K562 (cell line): ENCODE results near the gene CTIF. TPM values are rescaled to one million over a fixed set of nuclear protein-coding genes. Genes with fewer than 3 reads are reported as not detected.
A peak's percentile ranks its signal among the peaks of the same experiment; 100 is the strongest.

ENCODE experiments used
- ARID1B ChIP-seq: fragments of 450-650 bp; IDR thresholded peaks from 2 replicates; pipeline ENCODE4 v1.6.1; 2016; ENCODE audit warnings: antibody characterized with exemption, mild to moderate bottlenecking, inconsistent platforms
- ATF1 ChIP-seq, 2 experiments: fragments of 450-650 bp in 1 of 2; IDR thresholded peaks; 2 replicates each; pipeline ENCODE4 v1.6.1; 2016; ENCODE audit warnings: missing compliant biosample characterization in 1 of 2, missing genetic modification characterization in 1 of 2
- CEBPB ChIP-seq: fragments of 450-650 bp; IDR thresholded peaks from 2 replicates; pipeline ENCODE4 v1.6.1; 2016; ENCODE audit warnings: missing genetic modification characterization, missing compliant biosample characterization
- FOXJ2 ChIP-seq: fragments of 200-800 bp; sonication (Bioruptor generic); IDR thresholded peaks from 2 replicates; pipeline ENCODE4 v1.6.1; 2016; ENCODE audit warnings: missing genetic modification characterization, missing compliant biosample characterization
- JUN ChIP-seq, 2 experiments: sonication (generic) in 1 of 2; formaldehyde crosslinking in 1 of 2; IDR thresholded peaks; 2 replicates each; pipeline versions ENCODE4 v1.6.1 to v1.8.0; 2012 to 2022; ENCODE audit warnings: borderline replicate concordance in 2 of 2, mild to moderate bottlenecking in 2 of 2, improper control_type of control experiment in 1 of 2, low read depth in 1 of 2, low read length in 1 of 2, missing genetic modification reagents in 1 of 2
- SP2 ChIP-seq: IDR thresholded peaks from 2 replicates; pipeline ENCODE4 v1.6.1; 2011; ENCODE audit warnings: mild to moderate bottlenecking, low read depth, low read length, moderate library complexity; ENCODE audit not compliant: poor library complexity, severe bottlenecking; ENCODE audit errors: extremely low read depth
- TCF7 ChIP-seq: sonication (generic); IDR thresholded peaks from 2 replicates; pipeline ENCODE4 v1.6.1; 2016; ENCODE audit warnings: antibody characterized with exemption, borderline replicate concordance
- TRIM24 ChIP-seq, 2 experiments: fragments of 450-650 bp; IDR thresholded peaks; 2 replicates each; pipeline ENCODE4 v1.6.1; 2016
- ZBTB7A ChIP-seq: IDR thresholded peaks from 2 replicates; pipeline ENCODE4 v1.6.1; 2011; ENCODE audit warnings: low read depth, mild to moderate bottlenecking, low read length, moderate library complexity, borderline replicate concordance; ENCODE audit not compliant: control insufficient read depth
- polyA plus RNA-seq, 8 experiments: library from polyadenylated mRNA; depleted of rRNA in 4 of 8; stranded (reverse) in 5 of 8; unstranded in 3 of 8; fragments of >200 nt; fragmentation: Nextera tagmentation in 2 of 8; fragmentation: Illumina TruSeq in 1 of 8; extraction: Ambion mirVana in 2 of 8; extraction: Trizol in 1 of 8; gene quantifications; 2 replicates each; pipeline versions ENCODE4 v1.2.1 to v1.2.3, GENCODE V29; 2011 to 2014; ENCODE audit warnings: inconsistent platforms in 1 of 8, missing spikeins in 1 of 8
- total RNA-seq, 7 experiments: library from RNA; depleted of rRNA in 6 of 7; stranded (reverse); fragments of >200 nt in 6 of 7; fragmentation: Illumina TruSeq in 2 of 7; extraction: Trizol in 2 of 7; gene quantifications; 2 replicates each; pipeline versions ENCODE4 v1.2.1 to v1.2.3, GENCODE V29; 2011 to 2021; ENCODE audit warnings: low replicate concordance in 1 of 7
- TF ChIP-seq, protein P1 (sequence below), 2 experiments: fragments of 450-650 bp; formaldehyde crosslinking in 1 of 2; IDR thresholded peaks; 2 replicates each; pipeline versions ENCODE4 v1.4.0 to v1.6.1; 2014 to 2020; ENCODE audit warnings: mild to moderate bottlenecking in 2 of 2, borderline replicate concordance in 1 of 2, low read depth in 1 of 2
- TF ChIP-seq, protein P2 (sequence below), 3 experiments: fragments of 200-800 bp in 1 of 3; fragments of 250-450 bp in 1 of 3; fragments of 450-650 bp in 1 of 3; sonication (Bioruptor Pico) in 1 of 3; sonication (Bioruptor generic) in 1 of 3; formaldehyde crosslinking in 1 of 3; IDR thresholded peaks; 2 replicates each; pipeline versions ENCODE4 v1.6.1 to v1.8.0; 2016 to 2022; ENCODE audit warnings: mild to moderate bottlenecking in 2 of 3, missing genetic modification characterization in 2 of 3, missing compliant biosample characterization in 1 of 3, moderate library complexity in 1 of 3
- TF ChIP-seq, protein P3 (sequence below): fragments of 450-650 bp; IDR thresholded peaks from one replicate; pipeline ENCODE4 v1.6.1; 2018; ENCODE audit warnings: mild to moderate bottlenecking, moderate library complexity; ENCODE audit not compliant: partially characterized antibody

The CTIF gene
- total and polyA plus RNA-seq, 9 of the 15 experiments (the other 6 are each of a cell fraction or from before 2014, with no cell fraction given), result 0.17 to 11.5 (median 2.2) TPM

DNA sequence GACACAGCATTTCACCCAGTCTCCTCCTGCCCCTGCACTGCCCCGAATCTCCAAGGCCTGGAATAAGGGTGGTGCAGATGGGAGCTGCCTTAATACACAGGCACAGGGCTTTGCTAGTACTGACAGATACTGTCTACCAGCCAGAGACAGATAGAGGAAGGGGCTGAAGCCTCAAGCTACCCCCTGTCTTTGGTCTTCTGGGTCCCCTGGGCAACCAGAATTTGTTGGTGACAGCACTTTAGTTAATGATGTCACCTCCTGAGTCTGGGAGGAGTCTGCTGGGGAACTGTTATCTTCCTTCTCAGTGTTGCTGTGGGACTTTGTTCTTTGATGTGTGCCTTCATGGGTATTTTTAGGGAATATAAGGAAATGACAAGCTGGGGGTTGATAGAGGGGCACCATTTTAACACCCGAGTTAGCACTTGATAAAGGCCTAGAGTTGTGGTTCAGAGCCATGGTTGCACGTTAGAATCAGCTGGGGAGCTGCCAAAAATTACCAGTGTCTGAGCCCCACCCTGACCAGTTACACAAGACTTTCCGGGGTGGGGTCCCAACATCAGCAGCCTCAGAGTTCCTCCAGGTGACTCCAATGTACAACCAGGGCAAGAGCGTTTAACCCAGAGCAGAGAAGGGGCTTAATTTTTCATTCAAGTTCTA is 275.1 kb downstream of the CTIF start (continued):
- TF ChIP-seq TCF7 (0 out of 2 replicates have a peak, but pooled peaks have one; percentile 57), TRIM24 (IDR thresholded peaks at IDR 0.05) (0 out of 4 replicates have a peak, but pooled peaks of 1 of the 2 experiments have one; percentile 10), ZBTB7A (peak; percentile 57; the same call in 1 of the 2 replicates), ARID1B (peak; percentile 60), FOXJ2 (tag) (0 out of 2 replicates have a peak, but pooled peaks have one; percentile 27), ATF1 (CRISPR knock-in tag; IDR thresholded peaks at IDR 0.05) (no peak), ATF1 (tag; IDR thresholded peaks at IDR 0.05) (peak; percentile 35; the same call in 1 of the 2 replicates), SP2 (no peak), JUN (IDR thresholded peaks at IDR 0.05; ENCODE audit: borderline replicate concordance, low read depth, low read length) (0 out of 2 replicates have a peak, but pooled peaks have one; percentile 53), JUN (CRISPR knock-in tag; IDR thresholded peaks at IDR 0.05; ENCODE audit: borderline replicate concordance) (peak; percentile 75; the same call in 1 of the 2 replicates), CEBPB (tag) (peak; percentile 72)
- TF ChIP-seq, protein P1, sequence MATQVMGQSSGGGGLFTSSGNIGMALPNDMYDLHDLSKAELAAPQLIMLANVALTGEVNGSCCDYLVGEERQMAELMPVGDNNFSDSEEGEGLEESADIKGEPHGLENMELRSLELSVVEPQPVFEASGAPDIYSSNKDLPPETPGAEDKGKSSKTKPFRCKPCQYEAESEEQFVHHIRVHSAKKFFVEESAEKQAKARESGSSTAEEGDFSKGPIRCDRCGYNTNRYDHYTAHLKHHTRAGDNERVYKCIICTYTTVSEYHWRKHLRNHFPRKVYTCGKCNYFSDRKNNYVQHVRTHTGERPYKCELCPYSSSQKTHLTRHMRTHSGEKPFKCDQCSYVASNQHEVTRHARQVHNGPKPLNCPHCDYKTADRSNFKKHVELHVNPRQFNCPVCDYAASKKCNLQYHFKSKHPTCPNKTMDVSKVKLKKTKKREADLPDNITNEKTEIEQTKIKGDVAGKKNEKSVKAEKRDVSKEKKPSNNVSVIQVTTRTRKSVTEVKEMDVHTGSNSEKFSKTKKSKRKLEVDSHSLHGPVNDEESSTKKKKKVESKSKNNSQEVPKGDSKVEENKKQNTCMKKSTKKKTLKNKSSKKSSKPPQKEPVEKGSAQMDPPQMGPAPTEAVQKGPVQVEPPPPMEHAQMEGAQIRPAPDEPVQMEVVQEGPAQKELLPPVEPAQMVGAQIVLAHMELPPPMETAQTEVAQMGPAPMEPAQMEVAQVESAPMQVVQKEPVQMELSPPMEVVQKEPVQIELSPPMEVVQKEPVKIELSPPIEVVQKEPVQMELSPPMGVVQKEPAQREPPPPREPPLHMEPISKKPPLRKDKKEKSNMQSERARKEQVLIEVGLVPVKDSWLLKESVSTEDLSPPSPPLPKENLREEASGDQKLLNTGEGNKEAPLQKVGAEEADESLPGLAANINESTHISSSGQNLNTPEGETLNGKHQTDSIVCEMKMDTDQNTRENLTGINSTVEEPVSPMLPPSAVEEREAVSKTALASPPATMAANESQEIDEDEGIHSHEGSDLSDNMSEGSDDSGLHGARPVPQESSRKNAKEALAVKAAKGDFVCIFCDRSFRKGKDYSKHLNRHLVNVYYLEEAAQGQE (IDR thresholded peaks at IDR 0.05; ENCODE audit: borderline replicate concordance), result no peak
- TF ChIP-seq, protein P1 (CRISPR knock-in tag; IDR thresholded peaks at IDR 0.05; ENCODE audit: low read depth), result no peak
- TF ChIP-seq, protein P2, sequence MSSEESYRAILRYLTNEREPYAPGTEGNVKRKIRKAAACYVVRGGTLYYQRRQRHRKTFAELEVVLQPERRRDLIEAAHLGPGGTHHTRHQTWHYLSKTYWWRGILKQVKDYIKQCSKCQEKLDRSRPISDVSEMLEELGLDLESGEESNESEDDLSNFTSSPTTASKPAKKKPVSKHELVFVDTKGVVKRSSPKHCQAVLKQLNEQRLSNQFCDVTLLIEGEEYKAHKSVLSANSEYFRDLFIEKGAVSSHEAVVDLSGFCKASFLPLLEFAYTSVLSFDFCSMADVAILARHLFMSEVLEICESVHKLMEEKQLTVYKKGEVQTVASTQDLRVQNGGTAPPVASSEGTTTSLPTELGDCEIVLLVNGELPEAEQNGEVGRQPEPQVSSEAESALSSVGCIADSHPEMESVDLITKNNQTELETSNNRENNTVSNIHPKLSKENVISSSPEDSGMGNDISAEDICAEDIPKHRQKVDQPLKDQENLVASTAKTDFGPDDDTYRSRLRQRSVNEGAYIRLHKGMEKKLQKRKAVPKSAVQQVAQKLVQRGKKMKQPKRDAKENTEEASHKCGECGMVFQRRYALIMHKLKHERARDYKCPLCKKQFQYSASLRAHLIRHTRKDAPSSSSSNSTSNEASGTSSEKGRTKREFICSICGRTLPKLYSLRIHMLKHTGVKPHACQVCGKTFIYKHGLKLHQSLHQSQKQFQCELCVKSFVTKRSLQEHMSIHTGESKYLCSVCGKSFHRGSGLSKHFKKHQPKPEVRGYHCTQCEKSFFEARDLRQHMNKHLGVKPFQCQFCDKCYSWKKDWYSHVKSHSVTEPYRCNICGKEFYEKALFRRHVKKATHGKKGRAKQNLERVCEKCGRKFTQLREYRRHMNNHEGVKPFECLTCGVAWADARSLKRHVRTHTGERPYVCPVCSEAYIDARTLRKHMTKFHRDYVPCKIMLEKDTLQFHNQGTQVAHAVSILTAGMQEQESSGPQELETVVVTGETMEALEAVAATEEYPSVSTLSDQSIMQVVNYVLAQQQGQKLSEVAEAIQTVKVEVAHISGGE (CRISPR knock-in tag; IDR thresholded peaks at IDR 0.05), result no peak
- TF ChIP-seq, protein P3, sequence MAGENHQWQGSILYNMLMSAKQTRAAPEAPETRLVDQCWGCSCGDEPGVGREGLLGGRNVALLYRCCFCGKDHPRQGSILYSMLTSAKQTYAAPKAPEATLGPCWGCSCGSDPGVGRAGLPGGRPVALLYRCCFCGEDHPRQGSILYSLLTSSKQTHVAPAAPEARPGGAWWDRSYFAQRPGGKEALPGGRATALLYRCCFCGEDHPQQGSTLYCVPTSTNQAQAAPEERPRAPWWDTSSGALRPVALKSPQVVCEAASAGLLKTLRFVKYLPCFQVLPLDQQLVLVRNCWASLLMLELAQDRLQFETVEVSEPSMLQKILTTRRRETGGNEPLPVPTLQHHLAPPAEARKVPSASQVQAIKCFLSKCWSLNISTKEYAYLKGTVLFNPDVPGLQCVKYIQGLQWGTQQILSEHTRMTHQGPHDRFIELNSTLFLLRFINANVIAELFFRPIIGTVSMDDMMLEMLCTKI, result no peak
